Erythroblast (primary cell): ENCODE data around the gene UFM1.

Source experiments
- GATA1 ChIP-seq: IDR thresholded peaks from 2 replicates; pipeline ENCODE4 v1.6.1; 2011; ENCODE audit warnings: low read depth, mild to moderate bottlenecking, control low read depth, low read length, moderate library complexity
- POLR2A ChIP-seq: IDR thresholded peaks from 2 replicates; pipeline ENCODE4 v1.6.1; 2011; ENCODE audit warnings: mild to moderate bottlenecking, low read length

DNA sequence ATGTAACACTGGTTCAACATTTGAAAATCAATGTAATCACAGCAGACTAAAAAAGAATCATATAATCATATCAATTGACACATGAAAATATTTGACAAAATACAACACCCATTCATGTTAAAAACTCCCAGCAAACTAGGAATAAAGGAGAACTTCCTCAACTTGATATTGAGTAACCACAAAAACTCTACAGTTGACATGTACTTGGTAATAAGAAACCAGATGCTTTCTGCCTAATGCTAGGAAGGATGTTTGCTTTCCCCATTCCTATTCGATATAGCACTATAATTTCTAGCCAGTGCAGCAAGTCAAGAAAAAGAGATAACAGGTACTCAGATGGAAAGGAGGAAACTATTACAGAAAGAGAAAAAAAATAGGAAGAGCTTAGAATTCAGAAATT lies 26.9 kb downstream of the UFM1 start:
- no peak for TF ChIP-seq POLR2A
- TF ChIP-seq GATA1: no peak
